EL (cell line): ENCODE results near the gene TXNDC9.
"Not testable (repeated sequence)": the region's sequence is repeated elsewhere in the genome, so short reads cannot be mapped to it uniquely, and the experiment has no call there.

ENCODE experiments used
- DNase-seq: peaks from one replicate; pipeline ENCODE4 v3.0.0-alpha.2; 2016

TXNDC9 gene

DNA sequence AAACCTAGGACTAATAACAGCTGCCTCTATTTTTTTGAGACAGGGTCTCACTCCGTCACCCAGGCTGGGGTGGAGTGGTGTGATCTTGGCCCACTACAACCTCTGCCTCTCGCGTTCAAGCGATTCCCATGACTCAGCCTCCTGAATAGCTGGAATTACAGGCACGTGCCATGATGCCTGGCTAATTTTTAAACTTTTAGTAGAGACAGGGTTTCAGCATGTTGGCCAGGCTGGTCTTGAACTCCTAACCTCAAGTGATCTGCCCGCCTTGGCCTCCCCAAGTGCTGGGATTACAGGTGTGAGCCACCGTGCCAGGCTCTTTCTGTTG is 18.3 kb downstream of the TXNDC9 start:
- not testable (repeated sequence) for DNase-seq

GRCh38 chr2:99317161-99317872 is 18.8 kb downstream of the TXNDC9 start:
- DNase-seq: no peak

- DNase-seq: not testable (repeated sequence)
These were observed 35.0 kb downstream of the TXNDC9 start, which contains the start of gene LYG1 for GRCh38 chr2:99301097-99301496. LYG1 (minus strand) TSS chr2:99301197; CDS start chr2:99295670, 5,527 bp downstream.

DNA sequence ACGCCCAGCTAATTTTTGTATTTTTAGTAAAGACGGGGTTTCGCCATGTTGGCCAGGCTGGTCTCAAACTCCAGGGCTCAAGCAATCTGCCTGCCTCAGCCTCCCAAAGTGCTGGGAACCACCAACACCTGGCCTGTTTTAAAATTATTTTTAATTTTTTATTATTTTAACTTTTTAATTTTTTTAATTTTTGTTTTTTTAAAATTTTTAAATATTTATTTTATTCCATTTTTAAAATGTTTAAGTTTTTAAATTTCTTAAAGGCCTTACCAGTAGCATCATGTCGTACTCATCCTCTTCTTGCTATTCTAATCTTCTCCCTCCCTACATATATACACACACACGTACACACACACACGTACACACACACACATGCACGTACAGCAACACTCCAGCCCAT is 36.6 kb downstream of the TXNDC9 start:
- no peak for DNase-seq

- no peak for DNase-seq
These were observed 38.1 kb downstream of the TXNDC9 start for GRCh38 chr2:99297994-99298393.

- no peak for DNase-seq
These were observed 50.6 kb downstream of the TXNDC9 start for GRCh38 chr2:99285526-99285925.

DNA sequence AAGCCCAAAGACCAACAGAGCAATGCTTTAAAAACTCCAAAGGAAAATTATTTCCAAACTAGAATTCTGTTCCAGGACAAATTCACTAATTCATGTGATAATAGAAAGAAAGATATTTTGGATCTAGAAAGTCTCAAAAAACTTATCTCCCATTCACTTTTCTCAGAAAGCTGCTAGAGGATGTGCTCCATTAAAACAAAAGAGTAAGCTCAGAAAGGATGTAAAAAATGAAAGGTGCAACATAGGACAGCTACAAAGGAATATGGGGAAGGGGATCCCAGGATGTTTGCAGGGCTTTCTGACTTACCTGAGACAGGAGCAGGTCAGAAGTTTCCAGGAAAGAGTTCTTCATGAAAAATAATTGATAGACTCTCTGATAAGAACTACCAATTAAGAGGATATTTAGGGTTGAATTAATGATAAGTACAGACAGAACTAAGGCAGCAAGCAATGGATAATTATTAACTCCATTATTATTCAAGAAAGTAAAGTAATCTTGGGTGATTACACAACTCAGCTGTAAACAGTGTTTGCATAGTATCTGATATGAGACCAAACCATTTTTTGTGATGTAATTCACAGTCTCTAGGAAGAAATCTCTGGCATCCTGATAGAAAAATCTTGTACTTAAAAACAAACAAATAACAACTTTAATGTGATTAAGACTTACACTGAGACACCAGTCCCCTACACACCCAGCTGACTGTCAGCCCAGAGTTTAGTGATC is 56.0 kb downstream of the TXNDC9 start:
- no peak for DNase-seq

DNA sequence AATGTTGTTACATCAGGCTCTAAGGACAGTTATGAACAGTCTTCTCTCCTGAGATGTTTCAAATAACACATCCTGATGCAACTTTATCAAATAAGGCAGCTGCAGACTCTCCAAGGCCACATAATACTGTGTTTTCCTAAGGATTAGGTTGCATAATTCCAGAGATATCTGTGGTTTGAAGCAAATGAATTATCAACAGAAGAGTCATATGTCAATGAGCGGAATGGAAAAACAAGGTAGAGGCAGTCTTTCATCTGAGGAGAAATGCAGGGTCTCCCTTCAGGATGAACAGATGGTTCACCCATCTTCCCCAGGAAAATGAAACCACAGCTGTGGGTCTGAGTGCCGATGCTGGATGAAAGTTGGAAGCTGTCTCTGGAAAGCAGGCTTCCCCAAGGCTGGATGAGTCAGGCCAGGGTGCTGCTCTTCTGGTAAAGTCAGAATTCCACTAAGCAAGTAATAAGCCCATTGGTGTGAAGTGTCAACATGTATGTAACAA is 57.3 kb downstream of the TXNDC9 start:
- peak; percentile 87 for DNase-seq

DNA sequence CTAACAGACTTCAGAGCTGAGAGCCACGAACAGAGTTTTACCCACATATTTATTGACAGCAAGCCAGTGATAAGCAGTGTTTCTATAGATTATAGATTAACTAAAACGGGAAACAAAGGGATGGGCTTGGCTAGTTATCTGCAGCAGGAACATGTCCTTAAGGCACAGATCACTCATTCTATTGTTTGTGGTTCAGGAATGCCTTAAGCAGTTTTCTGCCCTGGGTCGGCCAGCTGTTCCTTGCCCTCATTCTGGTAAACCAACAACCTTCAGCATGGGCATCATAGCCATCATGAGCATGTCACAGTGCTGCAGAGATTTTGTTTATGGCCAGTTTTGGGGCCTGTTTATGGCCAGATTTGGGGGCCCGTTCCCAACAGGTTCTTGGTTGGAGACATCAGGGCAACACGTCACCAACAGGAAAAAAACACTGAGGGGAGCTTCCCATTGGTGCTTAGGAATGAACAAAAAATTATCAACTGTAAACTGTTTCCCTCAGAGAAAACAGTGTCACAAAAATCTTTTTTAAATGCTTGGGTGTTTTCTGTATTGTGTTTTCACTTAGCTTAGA is 57.9 kb downstream of the TXNDC9 start:
- DNase-seq: not testable (repeated sequence)

DNA sequence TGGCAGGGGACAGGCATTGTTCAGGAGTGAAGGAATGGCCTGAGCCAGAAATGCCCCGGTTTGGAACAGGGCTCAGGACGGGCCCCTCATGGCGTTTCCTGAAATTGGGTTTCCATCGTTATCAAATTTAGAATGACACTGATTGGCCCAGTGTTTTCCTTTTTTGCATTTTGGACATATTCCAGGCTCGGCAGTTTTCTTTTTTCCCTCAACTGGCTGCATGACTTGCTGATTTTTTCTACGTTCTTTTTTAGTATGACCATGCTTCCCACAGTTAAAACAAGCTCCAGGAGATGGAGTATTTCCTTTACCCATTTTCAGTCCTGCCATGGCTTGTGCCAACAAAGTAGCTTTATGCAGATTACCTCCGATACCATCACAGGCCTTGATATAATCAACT is 60.3 kb downstream of the TXNDC9 start:
- DNase-seq: no peak
